Peyer's patch (tissue), 4 donors: ENCODE results near the gene NOS1AP.

ENCODE experiments used
- POLR2A ChIP-seq, 2 donors: fragments of 450-650 bp; IDR thresholded peaks; one replicate each; pipeline ENCODE4 v1.5.1; 2017; ENCODE audit warnings: antibody characterized with exemption in 2 of 2, mild to moderate bottlenecking in 2 of 2, moderate library complexity in 2 of 2
- TF ChIP-seq, protein P1 (sequence below), 6 experiments: fragments of 450-650 bp in 4 of 6; fragments of 200-600 bp in 2 of 6; sonication (generic) in 1 of 6; IDR thresholded peaks; one replicate each; pipeline ENCODE4 v1.5.1; 2017 to 2019; ENCODE audit warnings: antibody characterized with exemption in 6 of 6, mild to moderate bottlenecking in 3 of 6, moderate library complexity in 1 of 6

DNA sequence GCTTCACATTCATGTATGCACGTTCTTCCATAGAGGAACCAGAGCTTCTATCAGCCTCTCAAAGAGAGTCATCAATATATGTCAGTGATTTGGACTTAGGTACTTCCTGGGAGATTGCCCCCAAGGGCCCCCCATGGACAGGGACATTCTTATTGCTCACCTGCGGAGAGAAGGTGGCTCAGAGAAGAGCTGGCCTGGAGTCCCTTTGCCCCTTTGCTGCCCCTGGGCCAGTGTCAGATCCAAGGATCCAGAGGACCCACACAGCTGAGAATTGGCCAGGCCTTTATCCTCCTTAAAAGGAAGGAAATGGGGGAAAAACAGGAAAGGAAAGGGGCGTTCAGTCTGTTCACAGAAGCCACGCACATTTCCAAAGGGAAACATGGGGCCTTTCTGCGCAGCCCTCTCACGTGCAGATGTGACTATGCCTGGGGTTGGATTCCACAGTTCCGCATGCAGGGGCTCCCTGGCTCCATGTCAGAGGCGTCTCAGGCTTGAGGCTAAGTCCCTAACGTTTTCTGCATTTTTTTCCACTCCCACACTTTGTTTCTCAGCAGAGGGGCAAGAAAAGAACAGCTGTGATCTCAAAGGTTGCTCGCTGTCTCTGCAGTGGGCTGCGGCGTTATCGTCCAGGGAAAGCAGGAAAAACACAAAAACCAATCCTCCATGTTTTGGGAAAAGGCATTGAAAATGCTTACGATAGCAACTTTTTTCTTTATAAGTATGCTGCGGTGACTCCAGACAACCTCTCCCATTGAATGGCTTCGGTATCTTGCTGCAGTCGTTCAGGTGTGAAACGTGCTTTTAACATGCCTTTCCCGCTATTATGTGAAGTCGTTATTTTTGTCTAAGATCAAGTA is 318.0 kb downstream of the NOS1AP start:
- no peak for TF ChIP-seq POLR2A (IDR thresholded peaks at IDR 0.05)
- TF ChIP-seq, protein P1, sequence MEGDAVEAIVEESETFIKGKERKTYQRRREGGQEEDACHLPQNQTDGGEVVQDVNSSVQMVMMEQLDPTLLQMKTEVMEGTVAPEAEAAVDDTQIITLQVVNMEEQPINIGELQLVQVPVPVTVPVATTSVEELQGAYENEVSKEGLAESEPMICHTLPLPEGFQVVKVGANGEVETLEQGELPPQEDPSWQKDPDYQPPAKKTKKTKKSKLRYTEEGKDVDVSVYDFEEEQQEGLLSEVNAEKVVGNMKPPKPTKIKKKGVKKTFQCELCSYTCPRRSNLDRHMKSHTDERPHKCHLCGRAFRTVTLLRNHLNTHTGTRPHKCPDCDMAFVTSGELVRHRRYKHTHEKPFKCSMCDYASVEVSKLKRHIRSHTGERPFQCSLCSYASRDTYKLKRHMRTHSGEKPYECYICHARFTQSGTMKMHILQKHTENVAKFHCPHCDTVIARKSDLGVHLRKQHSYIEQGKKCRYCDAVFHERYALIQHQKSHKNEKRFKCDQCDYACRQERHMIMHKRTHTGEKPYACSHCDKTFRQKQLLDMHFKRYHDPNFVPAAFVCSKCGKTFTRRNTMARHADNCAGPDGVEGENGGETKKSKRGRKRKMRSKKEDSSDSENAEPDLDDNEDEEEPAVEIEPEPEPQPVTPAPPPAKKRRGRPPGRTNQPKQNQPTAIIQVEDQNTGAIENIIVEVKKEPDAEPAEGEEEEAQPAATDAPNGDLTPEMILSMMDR (IDR thresholded peaks at IDR 0.05), result no peak
